Measurements from ENCODE around the gene MAPK8IP1. TPM values are rescaled to one million over a fixed set of nuclear protein-coding genes. Genes with fewer than 3 reads are reported as not detected.
A peak's percentile ranks its signal among the peaks of the same experiment; 100 is the strongest.
"Not testable (repeated sequence)": the region's sequence is repeated elsewhere in the genome, so short reads cannot be mapped to it uniquely, and the experiment has no call there.

MAPK8IP1 gene
- total RNA-seq (12.6 and 19.1 TPM in 2 replicates), polyA plus RNA-seq (3.9 and 7.4 TPM in 2 replicates)

DNA sequence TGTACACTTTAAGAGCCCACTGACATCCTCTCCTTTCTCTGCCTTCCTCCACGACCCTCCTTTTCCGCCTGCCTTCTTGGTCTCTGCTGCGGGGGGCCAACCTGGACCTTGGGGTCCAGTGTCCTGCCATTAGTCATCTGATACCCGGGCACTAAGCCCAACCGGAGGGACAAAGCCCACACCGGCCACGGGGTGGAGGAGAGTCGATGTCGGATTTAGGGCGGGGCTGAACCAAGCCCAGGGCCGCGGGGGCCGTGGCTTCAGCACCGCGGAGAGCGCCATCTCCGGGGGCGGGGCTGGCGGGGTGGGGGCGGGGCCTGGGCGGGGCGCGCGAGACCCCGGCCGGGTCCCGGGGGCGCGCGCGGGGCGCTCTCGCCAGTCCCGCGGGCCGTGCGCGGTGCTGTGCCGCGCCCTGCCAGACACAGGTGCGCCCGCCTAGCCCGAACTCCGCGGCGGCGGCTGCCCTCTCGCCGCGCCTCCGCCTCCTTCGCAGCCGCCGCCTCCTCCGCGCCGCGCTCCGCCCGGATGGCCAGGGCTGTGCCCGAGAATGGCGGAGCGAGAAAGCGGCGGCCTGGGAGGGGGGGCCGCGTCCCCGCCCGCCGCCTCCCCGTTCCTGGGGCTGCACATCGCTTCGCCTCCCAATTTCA is at the start of gene MAPK8IP1:
TSS of gene MAPK8IP1 (plus strand) at position 378 of the 647 bp plus-strand sequence. CDS start at position 548, 170 bp downstream.
- H3K4me3 ChIP-seq, result peak within 1 kb of the TSS; percentile 63
- no peak for TF ChIP-seq CTCF (IDR thresholded peaks at IDR 0.05; ENCODE audit: low read depth, low read length)
- no peaks in the 10 kb centered on the region for H3K9me3 ChIP-seq (ENCODE audit: low read depth)
- peak; percentile 43 to 80 for DNase-seq (ENCODE audit: low read depth in 1 of 2, low spot score in 1 of 2)
- peaks cover 8% of the 10 kb centered on the region for H3K36me3 ChIP-seq
- H3K27me3 ChIP-seq, result peaks cover 30% of the 10 kb centered on the region
- H3K27ac ChIP-seq, result no peak within 1 kb of the TSS
- no peaks in the 10 kb centered on the region for H3K4me1 ChIP-seq (ENCODE audit: low read depth)

- Histone ChIP-seq H3K27ac (no peak overlapping the region), H3K4me3 (no peak overlapping the region), H3K4me1 (ENCODE audit: low read depth) (no peaks in the 10 kb centered on the region), H3K27me3 (peaks cover 4% of the 10 kb centered on the region), H3K36me3 (no peaks in the 10 kb centered on the region), H3K9me3 (ENCODE audit: low read depth) (no peaks in the 10 kb centered on the region)
- DNase-seq (ENCODE audit: low read depth in 1 of 2, low spot score in 1 of 2), result no peak
- no peak for TF ChIP-seq CTCF (IDR thresholded peaks at IDR 0.05; ENCODE audit: low read depth, low read length)
Observed at GRCh38 chr11:45839204-45839603, 46.2 kb upstream of the MAPK8IP1 start.

GRCh38 chr11:45840251-45840650 is 45.2 kb upstream of the MAPK8IP1 start:
- not testable (repeated sequence) for H3K4me1 ChIP-seq (ENCODE audit: low read depth); H3K36me3 ChIP-seq

DNA sequence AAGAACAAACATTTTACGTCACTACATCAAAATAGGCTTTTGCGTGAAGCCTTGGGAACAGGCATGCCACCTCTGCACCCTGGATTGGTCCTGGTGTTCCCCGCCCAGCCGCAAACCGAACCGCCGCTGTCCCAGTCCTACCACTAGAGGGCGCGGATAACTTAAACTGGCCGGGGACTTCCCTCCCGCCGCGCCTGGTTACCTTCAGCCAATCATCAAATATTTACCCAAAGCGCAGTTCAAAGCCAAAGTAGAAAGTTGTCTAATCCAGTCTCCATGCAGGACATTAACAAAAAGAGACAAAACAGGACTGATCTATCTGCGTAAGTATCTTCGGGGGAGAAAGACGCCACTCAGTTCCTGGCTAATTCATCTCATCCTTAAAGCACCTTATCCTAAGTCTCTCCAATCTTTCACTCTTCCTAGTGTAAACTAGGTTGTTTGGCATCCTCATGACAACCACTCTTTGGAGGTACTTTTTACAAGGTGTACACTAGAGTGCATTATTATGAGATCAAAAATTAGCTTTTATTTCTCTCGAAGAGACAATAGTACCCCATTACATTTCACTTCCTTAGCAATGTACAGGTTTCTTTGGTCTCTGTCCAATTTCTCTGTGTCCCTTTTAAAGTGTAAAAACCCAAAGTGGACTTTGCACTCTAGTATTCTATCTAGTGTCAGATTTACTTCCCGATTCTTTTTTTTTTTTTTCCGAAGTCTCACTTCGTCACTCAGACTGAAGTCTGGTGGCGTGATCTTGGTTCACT is 42.1 kb upstream of the MAPK8IP1 start:
- peak; percentile 92 to 93 for DNase-seq (ENCODE audit: low read depth in 1 of 2, low spot score in 1 of 2)
- Histone ChIP-seq H3K27ac (no peak overlapping the region), H3K27me3 (peaks cover 16% of the 10 kb centered on the region), H3K4me1 (ENCODE audit: low read depth) (peaks cover 2% of the 10 kb centered on the region), H3K36me3 (no peaks in the 10 kb centered on the region), H3K9me3 (ENCODE audit: low read depth) (no peaks in the 10 kb centered on the region), H3K4me3 (no peak overlapping the region)
- peak; percentile 96 for TF ChIP-seq CTCF (IDR thresholded peaks at IDR 0.05; ENCODE audit: low read depth, low read length)

More at GRCh38 chr11:45840251-45840650, 45.2 kb upstream of the MAPK8IP1 start:
- H3K27me3 ChIP-seq; H3K4me3 ChIP-seq; H3K9me3 ChIP-seq (ENCODE audit: low read depth); DNase-seq (ENCODE audit: low read depth in 1 of 2, low spot score in 1 of 2); H3K27ac ChIP-seq: not testable (repeated sequence)

- Histone ChIP-seq H3K4me1 (ENCODE audit: low read depth) (peaks cover 10% of the 10 kb centered on the region), H3K9me3 (ENCODE audit: low read depth) (no peaks in the 10 kb centered on the region), H3K4me3 (no peak overlapping the region), H3K27ac (no peak overlapping the region), H3K27me3 (peaks cover 16% of the 10 kb centered on the region), H3K36me3 (no peaks in the 10 kb centered on the region)
- DNase-seq (ENCODE audit: low read depth in 1 of 2, low spot score in 1 of 2), result no peak
- no peak for TF ChIP-seq CTCF (IDR thresholded peaks at IDR 0.05; ENCODE audit: low read depth, low read length)
Observed at GRCh38 chr11:45844822-45845578, 40.5 kb upstream of the MAPK8IP1 start.
